ENCODE measurements around the gene TNNT1.

The TNNT1 gene

GRCh38 chr19:55166530-55167268 is 17.7 kb upstream of the TNNT1 start, which contains the start of gene DNAAF3 (continued):
- peak; percentile 41; the same call in 1 of the 2 replicates for TF ChIP-seq ZNF639 (tag by site-specific recombination; IDR thresholded peaks at IDR 0.05)

GRCh38 chr19:55165952-55166529 is 17.0 kb upstream of the TNNT1 start:
- H3K9me3 ChIP-seq (ENCODE audit: control insufficient read depth, insufficient read depth, low read depth, low read length), result no peaks in the 10 kb centered on the region
- no peak overlapping the region for H3K27ac ChIP-seq (ENCODE audit: extremely low read depth, low read depth, low read length)
- no peaks in the 10 kb centered on the region for H3K36me3 ChIP-seq (ENCODE audit: control insufficient read depth in 2 of 2, insufficient read depth in 1 of 2, low read length in 2 of 2)
- POLR2A ChIA-PET, result interaction anchor here (1.4 to 3.2 kb wide), 4 partner anchors 14 to 458 kb away, joined by 4 to 21 read pairs (median 9); partner anchors contain the start of genes PPP6R1, SYT5, UBE2S and ZNF784
- CTCF ChIA-PET, result interaction anchor here (0.5 to 4.3 kb wide), 31 partner anchors 10 to 1206 kb away, joined by 3 to 47 read pairs (median 4); partner anchors contain the start of genes HSPBP1, PPP6R1, RDH13 and TMEM190
- peaks cover 2% of the 10 kb centered on the region; the same call in 1 of the 2 replicates for H3K4me1 ChIP-seq (ENCODE audit: control insufficient read depth, insufficient read depth, low read length)
- H3K4me3 ChIP-seq (ENCODE audit: low read depth, low read length), result peak overlapping the region; percentile 67
- TF ChIP-seq IKZF3 (tag by site-specific recombination; IDR thresholded peaks at IDR 0.05) (peak; percentile 19; the same call in 1 of the 2 replicates), ZNF777 (tag by site-specific recombination; IDR thresholded peaks at IDR 0.05; ENCODE audit: borderline replicate concordance) (0 out of 2 replicates have a peak, but pooled peaks have one; percentile 82), ZNF843 (tag by site-specific recombination; IDR thresholded peaks at IDR 0.05) (no peak), ZNF558 (tag by site-specific recombination; IDR thresholded peaks at IDR 0.05) (no peak), ZNF202 (tag by site-specific recombination; IDR thresholded peaks at IDR 0.05; ENCODE audit: borderline replicate concordance) (no peak), ZNF140 (tag by site-specific recombination; IDR thresholded peaks at IDR 0.05) (no peak), ZNF121 (tag by site-specific recombination; IDR thresholded peaks at IDR 0.05) (no peak), ZNF138 (tag by site-specific recombination; IDR thresholded peaks at IDR 0.05; ENCODE audit: borderline replicate concordance) (no peak), ZNF571 (tag by site-specific recombination; IDR thresholded peaks at IDR 0.05) (no peak), ZNF707 (tag by site-specific recombination; IDR thresholded peaks at IDR 0.05) (no peak), YY1 (tag by site-specific recombination; IDR thresholded peaks at IDR 0.05) (no peak), KLF7 (tag by site-specific recombination; IDR thresholded peaks at IDR 0.05; ENCODE audit: borderline replicate concordance) (no peak), SETDB1 (IDR thresholded peaks at IDR 0.05; ENCODE audit: insufficient read length, low read length) (no peak), WT1 (tag by site-specific recombination; IDR thresholded peaks at IDR 0.05) (no peak), SALL2 (tag by site-specific recombination; IDR thresholded peaks at IDR 0.05; ENCODE audit: borderline replicate concordance) (no peak), ZSCAN23 (tag by site-specific recombination; IDR thresholded peaks at IDR 0.05) (no peak), ZNF416 (tag by site-specific recombination; IDR thresholded peaks at IDR 0.05) (no peak), KLF16 (tag by site-specific recombination; IDR thresholded peaks at IDR 0.05) (0 out of 2 replicates have a peak, but pooled peaks have one; percentile 14), ZNF776 (tag by site-specific recombination; IDR thresholded peaks at IDR 0.05; ENCODE audit: borderline replicate concordance) (no peak), ZNF544 (tag by site-specific recombination; IDR thresholded peaks at IDR 0.05) (no peak), ZNF248 (tag by site-specific recombination; IDR thresholded peaks at IDR 0.05) (no peak)
- TF ChIP-seq, protein P1, sequence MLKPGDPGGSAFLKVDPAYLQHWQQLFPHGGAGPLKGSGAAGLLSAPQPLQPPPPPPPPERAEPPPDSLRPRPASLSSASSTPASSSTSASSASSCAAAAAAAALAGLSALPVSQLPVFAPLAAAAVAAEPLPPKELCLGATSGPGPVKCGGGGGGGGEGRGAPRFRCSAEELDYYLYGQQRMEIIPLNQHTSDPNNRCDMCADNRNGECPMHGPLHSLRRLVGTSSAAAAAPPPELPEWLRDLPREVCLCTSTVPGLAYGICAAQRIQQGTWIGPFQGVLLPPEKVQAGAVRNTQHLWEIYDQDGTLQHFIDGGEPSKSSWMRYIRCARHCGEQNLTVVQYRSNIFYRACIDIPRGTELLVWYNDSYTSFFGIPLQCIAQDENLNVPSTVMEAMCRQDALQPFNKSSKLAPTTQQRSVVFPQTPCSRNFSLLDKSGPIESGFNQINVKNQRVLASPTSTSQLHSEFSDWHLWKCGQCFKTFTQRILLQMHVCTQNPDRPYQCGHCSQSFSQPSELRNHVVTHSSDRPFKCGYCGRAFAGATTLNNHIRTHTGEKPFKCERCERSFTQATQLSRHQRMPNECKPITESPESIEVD (tag by site-specific recombination; IDR thresholded peaks at IDR 0.05), result no peak
- TF ChIP-seq, protein P2, sequence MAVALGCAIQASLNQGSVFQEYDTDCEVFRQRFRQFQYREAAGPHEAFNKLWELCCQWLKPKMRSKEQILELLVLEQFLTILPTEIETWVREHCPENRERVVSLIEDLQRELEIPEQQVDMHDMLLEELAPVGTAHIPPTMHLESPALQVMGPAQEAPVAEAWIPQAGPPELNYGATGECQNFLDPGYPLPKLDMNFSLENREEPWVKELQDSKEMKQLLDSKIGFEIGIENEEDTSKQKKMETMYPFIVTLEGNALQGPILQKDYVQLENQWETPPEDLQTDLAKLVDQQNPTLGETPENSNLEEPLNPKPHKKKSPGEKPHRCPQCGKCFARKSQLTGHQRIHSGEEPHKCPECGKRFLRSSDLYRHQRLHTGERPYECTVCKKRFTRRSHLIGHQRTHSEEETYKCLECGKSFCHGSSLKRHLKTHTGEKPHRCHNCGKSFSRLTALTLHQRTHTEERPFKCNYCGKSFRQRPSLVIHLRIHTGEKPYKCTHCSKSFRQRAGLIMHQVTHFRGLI (tag by site-specific recombination; IDR thresholded peaks at IDR 0.05), result no peak
- TF ChIP-seq, protein P3, sequence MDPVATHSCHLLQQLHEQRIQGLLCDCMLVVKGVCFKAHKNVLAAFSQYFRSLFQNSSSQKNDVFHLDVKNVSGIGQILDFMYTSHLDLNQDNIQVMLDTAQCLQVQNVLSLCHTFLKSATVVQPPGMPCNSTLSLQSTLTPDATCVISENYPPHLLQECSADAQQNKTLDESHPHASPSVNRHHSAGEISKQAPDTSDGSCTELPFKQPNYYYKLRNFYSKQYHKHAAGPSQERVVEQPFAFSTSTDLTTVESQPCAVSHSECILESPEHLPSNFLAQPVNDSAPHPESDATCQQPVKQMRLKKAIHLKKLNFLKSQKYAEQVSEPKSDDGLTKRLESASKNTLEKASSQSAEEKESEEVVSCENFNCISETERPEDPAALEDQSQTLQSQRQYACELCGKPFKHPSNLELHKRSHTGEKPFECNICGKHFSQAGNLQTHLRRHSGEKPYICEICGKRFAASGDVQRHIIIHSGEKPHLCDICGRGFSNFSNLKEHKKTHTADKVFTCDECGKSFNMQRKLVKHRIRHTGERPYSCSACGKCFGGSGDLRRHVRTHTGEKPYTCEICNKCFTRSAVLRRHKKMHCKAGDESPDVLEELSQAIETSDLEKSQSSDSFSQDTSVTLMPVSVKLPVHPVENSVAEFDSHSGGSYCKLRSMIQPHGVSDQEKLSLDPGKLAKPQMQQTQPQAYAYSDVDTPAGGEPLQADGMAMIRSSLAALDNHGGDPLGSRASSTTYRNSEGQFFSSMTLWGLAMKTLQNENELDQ (tag by site-specific recombination; IDR thresholded peaks at IDR 0.05; ENCODE audit: low read depth), result no peak
- TF ChIP-seq, protein P4, sequence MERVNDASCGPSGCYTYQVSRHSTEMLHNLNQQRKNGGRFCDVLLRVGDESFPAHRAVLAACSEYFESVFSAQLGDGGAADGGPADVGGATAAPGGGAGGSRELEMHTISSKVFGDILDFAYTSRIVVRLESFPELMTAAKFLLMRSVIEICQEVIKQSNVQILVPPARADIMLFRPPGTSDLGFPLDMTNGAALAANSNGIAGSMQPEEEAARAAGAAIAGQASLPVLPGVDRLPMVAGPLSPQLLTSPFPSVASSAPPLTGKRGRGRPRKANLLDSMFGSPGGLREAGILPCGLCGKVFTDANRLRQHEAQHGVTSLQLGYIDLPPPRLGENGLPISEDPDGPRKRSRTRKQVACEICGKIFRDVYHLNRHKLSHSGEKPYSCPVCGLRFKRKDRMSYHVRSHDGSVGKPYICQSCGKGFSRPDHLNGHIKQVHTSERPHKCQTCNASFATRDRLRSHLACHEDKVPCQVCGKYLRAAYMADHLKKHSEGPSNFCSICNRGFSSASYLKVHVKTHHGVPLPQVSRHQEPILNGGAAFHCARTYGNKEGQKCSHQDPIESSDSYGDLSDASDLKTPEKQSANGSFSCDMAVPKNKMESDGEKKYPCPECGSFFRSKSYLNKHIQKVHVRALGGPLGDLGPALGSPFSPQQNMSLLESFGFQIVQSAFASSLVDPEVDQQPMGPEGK (tag by site-specific recombination; IDR thresholded peaks at IDR 0.05), result peak; percentile 64
